ENCODE data around the gene GNG2.

Gene GNG2

GRCh38 chr14:51860164-51860824 lies at the start of gene GNG2:
GNG2 (plus strand) TSS chr14:51860612; CDS start chr14:51950679, 90,067 bp downstream.
- DNase-seq, result peak; percentile 89

- DNase-seq, result no peak
Observed at GRCh38 chr14:51811706-51812105, 48.7 kb upstream of the GNG2 start.

- DNase-seq, result no peak
Observed at GRCh38 chr14:51816031-51816430, 44.4 kb upstream of the GNG2 start.

- no peak for DNase-seq
Observed at GRCh38 chr14:51817326-51817725, 43.1 kb upstream of the GNG2 start.

GRCh38 chr14:51818748-51819380 lies 41.5 kb upstream of the GNG2 start:
- DNase-seq, result no peak

- DNase-seq, result no peak
Observed at GRCh38 chr14:51821822-51822221, 38.6 kb upstream of the GNG2 start.

- no peak for DNase-seq
Observed at GRCh38 chr14:51822499-51822898, 37.9 kb upstream of the GNG2 start.

- no peak for DNase-seq
Observed at GRCh38 chr14:51823706-51824105, 36.7 kb upstream of the GNG2 start.

GRCh38 chr14:51824191-51824590 lies 36.2 kb upstream of the GNG2 start:
- DNase-seq, result no peak

GRCh38 chr14:51825926-51826325 lies 34.5 kb upstream of the GNG2 start:
- DNase-seq, result no peak

GRCh38 chr14:51828017-51828797 lies 32.2 kb upstream of the GNG2 start:
- peak; percentile 62 for DNase-seq

GRCh38 chr14:51834240-51834639 lies 26.2 kb upstream of the GNG2 start:
- no peak for DNase-seq

- no peak for DNase-seq
Observed at GRCh38 chr14:51836417-51836816, 24.0 kb upstream of the GNG2 start.

GRCh38 chr14:51844081-51844881 lies 16.1 kb upstream of the GNG2 start:
- DNase-seq, result no peak

GRCh38 chr14:51845811-51846210 lies 14.6 kb upstream of the GNG2 start:
- no peak for DNase-seq

GRCh38 chr14:51846631-51847488 lies 13.6 kb upstream of the GNG2 start:
- DNase-seq, result peak; percentile 96

- no peak for DNase-seq
Observed at GRCh38 chr14:51847489-51847796, 13.0 kb upstream of the GNG2 start.

GRCh38 chr14:51848120-51848519 lies 12.3 kb upstream of the GNG2 start:
- no peak for DNase-seq

- DNase-seq, result no peak
Observed at GRCh38 chr14:51849097-51849496, 11.3 kb upstream of the GNG2 start.

GRCh38 chr14:51850651-51851050 lies 9.8 kb upstream of the GNG2 start:
- DNase-seq, result no peak

GRCh38 chr14:51852541-51852940 lies 7.9 kb upstream of the GNG2 start:
- DNase-seq, result no peak

GRCh38 chr14:51855234-51855633 lies 5.2 kb upstream of the GNG2 start:
- no peak for DNase-seq

Measured in CD4-positive, alpha-beta T cell treated with Interleukin-10 for 1 hour (primary cell).